Bronchial epithelial cell (primary cell): ENCODE results near the gene TPRG1. TPM values are rescaled to one million over a fixed set of nuclear protein-coding genes. Genes with fewer than 3 reads are reported as not detected.
A peak's percentile ranks its signal among the peaks of the same experiment; 100 is the strongest.

Source experiments
- DNase-seq: peaks from one replicate; pipeline ENCODE4 v3.0.0-alpha.2; 2010; ENCODE audit warnings: low read depth
- FAIRE-seq: peaks from 2 replicates; lab custom pipeline; 2011; peaks lifted over from hg19 to GRCh38; lab: Jason Lieb, UNC
- H3K27me3 ChIP-seq: 2 replicates; pipeline ENCODE4 v1.5.1; 2011; ENCODE audit warnings: low read length; ENCODE audit not compliant: control insufficient read depth, insufficient read depth
- H3K36me3 ChIP-seq: 2 replicates; pipeline ENCODE4 v1.5.1; 2011; ENCODE audit warnings: low read length; ENCODE audit not compliant: control insufficient read depth, insufficient read depth
- H3K4me3 ChIP-seq: 2 replicates; pipeline ENCODE4 v1.5.1; 2011; ENCODE audit warnings: mild to moderate bottlenecking, low read depth, low read length, control low read depth
- CTCF ChIP-seq: IDR thresholded peaks from 2 replicates; pipeline ENCODE4 v1.5.1; 2011; ENCODE audit warnings: mild to moderate bottlenecking, moderate library complexity, low read length, control low read depth, inconsistent platforms; ENCODE audit not compliant: insufficient read depth, severe bottlenecking
- total RNA-seq: library from RNA; depleted of rRNA; stranded (reverse); fragments of >200 nt; gene quantifications from 2 replicates; pipeline ENCODE4 v1.2.1, GENCODE V29; 2014

The TPRG1 gene
- total RNA-seq, 1 donor from 2014 or later, result 1.6 TPM

- no peaks in the 10 kb centered on the region for H3K27me3 ChIP-seq
- no peak for TF ChIP-seq CTCF
- FAIRE-seq (no peak), DNase-seq (peak; percentile 92)
- H3K4me3 ChIP-seq, result no peak overlapping the region
- no peaks in the 10 kb centered on the region for H3K36me3 ChIP-seq
These were observed 127.0 kb downstream of the TPRG1 start for GRCh38 chr3:189298469-189299375.

- no peak for TF ChIP-seq CTCF
- DNase-seq (no peak), FAIRE-seq (no peak)
- Histone ChIP-seq H3K36me3 (no peaks in the 10 kb centered on the region), H3K27me3 (no peaks in the 10 kb centered on the region), H3K4me3 (no peak overlapping the region)
These were observed 128.6 kb downstream of the TPRG1 start for GRCh38 chr3:189300345-189300744.

- no peaks in the 10 kb centered on the region for H3K36me3 ChIP-seq
- no peak for TF ChIP-seq CTCF
- H3K4me3 ChIP-seq, result no peak overlapping the region
- no peaks in the 10 kb centered on the region for H3K27me3 ChIP-seq
- FAIRE-seq (no peak), DNase-seq (no peak)
These were observed 129.7 kb downstream of the TPRG1 start for GRCh38 chr3:189301479-189301878.

- H3K27me3 ChIP-seq, result no peaks in the 10 kb centered on the region
- FAIRE-seq (no peak), DNase-seq (peak; percentile 45)
- no peak for TF ChIP-seq CTCF
- no peaks in the 10 kb centered on the region for H3K36me3 ChIP-seq
- H3K4me3 ChIP-seq, result no peak overlapping the region
These were observed 131.8 kb downstream of the TPRG1 start for GRCh38 chr3:189303584-189303983.

GRCh38 chr3:189304465-189305351 is 132.9 kb downstream of the TPRG1 start:
- DNase-seq (peak; percentile 84), FAIRE-seq (no peak)
- no peaks in the 10 kb centered on the region for H3K36me3 ChIP-seq
- no peak for TF ChIP-seq CTCF
- no peaks in the 10 kb centered on the region for H3K27me3 ChIP-seq
- H3K4me3 ChIP-seq, result no peak overlapping the region
